Upper lobe of right lung (tissue), 1 donor: ENCODE measurements around the gene EHD3. TPM values are rescaled to one million over a fixed set of nuclear protein-coding genes. Genes with fewer than 3 reads are reported as not detected.
A peak's percentile ranks its signal among the peaks of the same experiment; 100 is the strongest.

Experiments used
- ATAC-seq: fragments of 200-7000 bp; cut with Tn5 transposase; one replicate; pipeline ENCODE4 v1.9.1; 2020; ENCODE audit warnings: mild to moderate bottlenecking, moderate library complexity
- DNase-seq: peaks from one replicate; pipeline ENCODE4 v3.0.0-alpha.2; 2020
- H3K27ac ChIP-seq: fragments of 200-600 bp; one replicate; pipeline ENCODE4 v1.8.0; 2022
- H3K27me3 ChIP-seq: fragments of 200-600 bp; one replicate; pipeline ENCODE4 v1.8.0; 2022; ENCODE audit warnings: mild to moderate bottlenecking
- H3K36me3 ChIP-seq: fragments of 200-600 bp; one replicate; pipeline ENCODE4 v1.8.0; 2022
- H3K4me1 ChIP-seq: fragments of 200-600 bp; one replicate; pipeline ENCODE4 v1.8.0; 2022
- H3K4me3 ChIP-seq: fragments of 200-600 bp; one replicate; pipeline ENCODE4 v1.8.0; 2022; ENCODE audit warnings: mild to moderate bottlenecking
- H3K9me3 ChIP-seq: fragments of 200-600 bp; one replicate; pipeline ENCODE4 v1.8.0; 2022
- CTCF ChIP-seq: fragments of 200-600 bp; IDR thresholded peaks from one replicate; pipeline ENCODE4 v1.8.0; 2022; ENCODE audit warnings: antibody characterized with exemption
- intact Hi-C: fragments of 100-400 bp; cut with DNase I; formaldehyde crosslinking; loops from one replicate; pipeline ENCODE4 v1.11.0; 2022
- total RNA-seq: library from RNA; stranded (reverse); fragmentation: NEBNext Ultra II Directional; extraction: Animal tissue kit (Norgen Biotek cat#: 25700); gene quantifications from one replicate; pipeline ENCODE4 v1.2.1, GENCODE V29; 2021
- donor health status: DM: no; HTN: yes; CAD: no; lungs with severe emphysema.

EHD3 gene
- total RNA-seq, 1 donor from 2014 or later = 13.0 TPM

- no peaks in the 10 kb centered on the region for H3K9me3 ChIP-seq
- H3K36me3 ChIP-seq = no peaks in the 10 kb centered on the region
- no peaks in the 10 kb centered on the region for H3K27me3 ChIP-seq
- no peak overlapping the region for H3K27ac ChIP-seq
- no peak overlapping the region for H3K4me3 ChIP-seq
- no peak for ATAC-seq
- DNase-seq = no peak
- intact Hi-C loops = no loop called here
- H3K4me1 ChIP-seq = no peaks in the 10 kb centered on the region
- no peak for TF ChIP-seq CTCF
These were observed 17.9 kb downstream of the EHD3 start for GRCh38 chr2:31251851-31252250.

DNA sequence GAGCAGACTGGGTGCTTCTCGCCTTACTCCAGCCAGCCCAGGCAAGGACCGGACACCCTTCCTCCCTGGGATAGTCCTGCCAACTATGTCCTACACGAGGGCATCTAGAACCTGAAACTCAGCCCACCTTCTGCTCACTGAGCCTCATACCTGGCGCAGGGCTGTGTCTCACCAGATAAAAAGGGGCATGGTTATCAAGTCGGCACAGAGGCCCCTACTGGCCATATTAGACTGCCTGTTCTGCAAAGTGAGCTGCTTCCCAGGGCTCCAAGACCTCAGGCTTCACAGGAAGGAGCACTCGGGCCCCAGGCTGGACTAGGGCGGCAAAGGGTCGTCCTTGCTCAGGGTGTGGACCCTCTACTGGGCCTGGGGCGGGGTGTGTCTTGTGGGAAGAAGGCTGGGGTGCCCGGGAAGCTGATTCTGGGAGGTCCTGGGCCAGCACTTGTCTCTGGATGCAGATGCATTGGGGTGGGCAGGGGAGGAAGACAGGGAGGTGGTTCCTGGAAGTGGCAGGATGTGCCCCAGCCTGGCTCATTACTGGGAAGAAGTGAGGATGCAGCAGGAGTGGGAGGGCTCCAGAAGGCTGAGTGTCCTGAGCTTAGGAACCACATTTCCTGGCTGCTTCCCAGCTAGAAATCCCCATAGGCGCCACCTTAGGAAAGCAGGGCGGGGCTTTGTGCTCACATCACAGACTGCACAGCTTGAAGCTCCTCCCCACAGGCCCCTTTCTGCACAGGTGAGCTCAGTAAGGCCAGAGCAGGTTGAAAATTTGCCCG is 19.6 kb downstream of the EHD3 start:
- peak; percentile 16 for ATAC-seq
- Histone ChIP-seq H3K9me3 (no peaks in the 10 kb centered on the region), H3K4me3 (no peak overlapping the region), H3K36me3 (no peaks in the 10 kb centered on the region), H3K27ac (peak overlapping the region; percentile 68), H3K4me1 (no peaks in the 10 kb centered on the region), H3K27me3 (no peaks in the 10 kb centered on the region)
- no peak for TF ChIP-seq CTCF
- intact Hi-C loops = no loop called here
- DNase-seq = no peak

DNA sequence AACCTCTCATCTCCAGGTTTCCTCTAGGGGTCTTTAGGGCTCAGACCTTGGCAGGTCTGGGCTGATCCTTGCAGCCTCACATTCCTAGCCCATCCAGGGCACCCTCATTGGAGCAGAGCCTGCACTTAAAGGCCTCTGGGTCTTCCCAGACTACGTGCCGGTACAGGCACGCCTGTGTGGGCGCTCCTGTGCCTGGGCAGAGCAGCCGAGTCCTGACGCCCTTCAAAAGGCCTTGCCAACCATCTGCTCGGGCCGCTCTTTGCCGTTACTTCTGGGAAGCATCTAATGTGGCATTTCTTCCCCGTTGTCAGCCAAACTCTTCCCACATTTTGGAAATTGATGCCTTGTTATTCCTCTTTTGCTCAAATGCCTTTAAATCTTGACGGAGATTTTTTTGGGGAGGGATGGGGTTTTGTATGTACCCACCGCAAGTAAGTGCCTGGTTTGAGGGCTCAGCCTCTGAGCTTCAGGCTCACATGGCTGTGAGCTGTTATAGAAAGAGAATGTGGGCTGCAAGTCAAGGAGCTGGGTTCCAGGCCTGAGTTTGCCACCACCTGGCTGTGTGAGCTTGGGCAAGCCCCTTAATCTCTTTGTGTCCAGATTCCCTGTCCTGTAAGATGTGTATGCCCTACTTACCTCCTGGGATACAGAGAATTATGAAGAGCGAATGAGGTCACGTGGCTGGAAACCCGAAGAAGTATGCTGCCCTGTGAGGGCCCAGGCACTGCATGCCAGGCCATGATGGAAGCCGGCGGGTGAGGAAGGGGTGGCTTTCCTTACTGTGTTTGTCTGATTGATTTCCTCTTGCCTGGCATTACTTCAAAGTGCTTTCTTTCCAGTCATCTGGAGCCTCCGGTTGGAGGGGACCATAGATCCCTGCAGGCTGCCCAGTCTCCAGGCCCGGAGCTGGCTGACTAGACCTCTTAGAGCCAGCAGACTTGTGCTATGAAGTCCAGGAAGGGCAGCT is 20.6 kb downstream of the EHD3 start:
- H3K4me3 ChIP-seq = no peak overlapping the region
- H3K36me3 ChIP-seq = no peaks in the 10 kb centered on the region
- ATAC-seq = no peak
- no peak for TF ChIP-seq CTCF
- no peaks in the 10 kb centered on the region for H3K4me1 ChIP-seq
- no peak overlapping the region for H3K27ac ChIP-seq
- no peak for DNase-seq
- H3K9me3 ChIP-seq = no peaks in the 10 kb centered on the region
- intact Hi-C loops = no loop called here
- no peaks in the 10 kb centered on the region for H3K27me3 ChIP-seq

GRCh38 chr2:31255911-31256571 is 22.1 kb downstream of the EHD3 start:
- Histone ChIP-seq H3K27me3 (no peaks in the 10 kb centered on the region), H3K4me3 (no peak overlapping the region), H3K4me1 (no peaks in the 10 kb centered on the region), H3K9me3 (no peaks in the 10 kb centered on the region), H3K27ac (no peak overlapping the region), H3K36me3 (no peaks in the 10 kb centered on the region)
- no peak for TF ChIP-seq CTCF
- intact Hi-C loops = no loop called here
- DNase-seq (no peak), ATAC-seq (no peak)

DNA sequence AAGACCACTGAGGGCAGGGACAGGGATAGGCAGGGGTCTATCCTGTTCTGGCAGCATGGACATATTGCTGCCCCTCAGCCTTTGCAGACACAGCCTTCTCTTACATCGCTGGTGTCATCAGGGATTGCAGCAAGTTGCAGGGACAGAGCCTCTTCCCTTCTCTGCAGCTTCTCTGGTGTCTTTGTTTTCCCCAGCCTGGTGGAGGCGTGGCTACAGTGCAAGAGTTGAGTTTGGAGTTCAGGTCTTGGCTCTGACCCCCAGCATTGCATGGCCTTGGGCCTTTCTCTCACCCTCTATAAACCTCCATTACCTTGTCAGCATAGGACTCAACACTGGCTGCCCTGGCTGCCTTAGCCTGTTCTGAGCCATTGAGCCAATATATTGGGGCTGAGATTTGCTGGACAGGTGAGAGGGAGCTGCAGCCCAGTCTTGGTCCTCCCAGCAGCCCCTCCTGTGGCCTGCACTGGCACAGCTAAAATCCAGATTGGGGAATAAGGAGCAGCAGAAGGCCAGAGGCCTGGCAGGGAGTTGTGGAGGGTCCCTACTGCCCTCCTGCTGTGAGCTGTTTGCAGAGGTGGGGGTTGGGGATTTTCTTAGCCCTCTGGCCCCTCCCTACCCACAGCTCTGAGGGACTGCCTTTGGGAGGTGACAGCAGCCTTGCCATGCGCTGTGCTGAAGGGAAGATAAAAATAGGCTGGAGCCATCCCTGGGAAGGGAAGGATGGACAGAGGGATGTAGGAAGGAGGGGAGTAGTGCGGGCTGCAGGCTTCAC is 22.8 kb downstream of the EHD3 start:
- H3K27me3 ChIP-seq = no peaks in the 10 kb centered on the region
- no peaks in the 10 kb centered on the region for H3K4me1 ChIP-seq
- no peaks in the 10 kb centered on the region for H3K36me3 ChIP-seq
- no peak overlapping the region for H3K27ac ChIP-seq
- TF ChIP-seq CTCF = no peak
- DNase-seq = no peak
- no peaks in the 10 kb centered on the region for H3K9me3 ChIP-seq
- H3K4me3 ChIP-seq = no peak overlapping the region
- intact Hi-C loops = no loop called here
- no peak for ATAC-seq
